IPS-18a (cell line): Measurements from ENCODE around the gene SMYD3.

Experiments
- H3K27ac ChIP-seq: one replicate; pipeline ENCODE4 v1.5.1; 2013; ENCODE audit warnings: low read length
- H3K27me3 ChIP-seq: one replicate; pipeline ENCODE4 v1.6.1; 2013; ENCODE audit warnings: mild to moderate bottlenecking, low read length; ENCODE audit not compliant: control insufficient read depth, insufficient read depth
- H3K36me3 ChIP-seq: one replicate; pipeline ENCODE4 v1.6.1; 2013; ENCODE audit warnings: low read depth, low read length; ENCODE audit not compliant: control insufficient read depth
- H3K4me1 ChIP-seq: one replicate; pipeline ENCODE4 v1.6.1; 2013; ENCODE audit warnings: low read depth, low read length; ENCODE audit not compliant: control insufficient read depth
- H3K4me3 ChIP-seq: one replicate; pipeline ENCODE4 v1.5.1; 2013; ENCODE audit warnings: low read length
- H3K9ac ChIP-seq: one replicate; pipeline ENCODE4 v1.6.1; 2013; ENCODE audit warnings: mild to moderate bottlenecking, low read length, moderate library complexity
- H3K9me3 ChIP-seq: one replicate; pipeline ENCODE4 v1.6.1; 2013; ENCODE audit warnings: low read depth, low read length; ENCODE audit not compliant: control insufficient read depth

SMYD3 gene

GRCh38 chr1:246216906-246217305 lies 290.2 kb downstream of the SMYD3 start:
- Histone ChIP-seq H3K36me3 (no peaks in the 10 kb centered on the region), H3K4me3 (no peak overlapping the region), H3K27me3 (no peaks in the 10 kb centered on the region), H3K4me1 (peaks cover 6% of the 10 kb centered on the region), H3K9me3 (no peaks in the 10 kb centered on the region), H3K9ac (no peak overlapping the region), H3K27ac (no peak overlapping the region)

GRCh38 chr1:246215510-246215903 lies 291.6 kb downstream of the SMYD3 start:
- Histone ChIP-seq H3K36me3 (no peaks in the 10 kb centered on the region), H3K27me3 (no peaks in the 10 kb centered on the region), H3K4me1 (peaks cover 6% of the 10 kb centered on the region), H3K9ac (no peak overlapping the region), H3K27ac (no peak overlapping the region), H3K4me3 (no peak overlapping the region), H3K9me3 (no peaks in the 10 kb centered on the region)

DNA sequence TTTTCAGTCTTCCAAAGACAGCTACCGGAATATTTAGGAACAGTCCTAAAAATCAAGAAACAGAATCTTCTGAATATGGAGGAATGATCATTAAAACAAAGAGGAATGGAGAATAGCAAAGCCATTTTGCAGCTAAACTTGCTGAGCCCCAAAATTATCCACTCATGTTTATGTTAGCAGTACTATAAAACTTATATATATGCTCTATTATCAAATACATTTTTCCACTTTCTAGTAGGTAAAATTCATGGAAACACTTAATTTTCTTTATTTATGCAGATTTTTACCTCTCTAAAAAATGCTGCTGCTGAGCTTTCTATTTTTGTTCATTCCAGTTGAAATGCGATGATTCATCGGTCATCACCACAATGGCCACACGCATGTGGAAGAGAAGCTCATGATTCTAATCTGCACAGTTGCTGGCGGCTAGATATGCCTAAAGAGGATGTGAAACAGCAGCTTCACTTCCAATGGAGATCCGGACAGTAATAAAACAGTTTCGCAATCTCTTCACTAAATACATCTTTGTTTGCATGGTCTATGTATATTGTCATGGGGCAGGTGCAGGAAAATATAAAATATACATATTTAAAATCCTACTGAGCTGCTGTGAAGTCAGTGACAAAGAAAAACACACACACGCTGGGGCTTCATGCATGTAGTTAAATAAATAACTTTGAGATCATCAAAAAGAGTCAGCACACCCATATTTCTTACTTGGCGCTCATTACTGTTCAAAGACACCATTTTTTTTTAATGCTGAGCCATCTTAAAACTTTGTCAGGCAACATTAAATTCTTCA lies 292.2 kb downstream of the SMYD3 start:
- Histone ChIP-seq H3K36me3 (no peaks in the 10 kb centered on the region), H3K4me1 (peaks cover 6% of the 10 kb centered on the region), H3K27me3 (no peaks in the 10 kb centered on the region), H3K9ac (no peak overlapping the region), H3K4me3 (no peak overlapping the region), H3K27ac (no peak overlapping the region), H3K9me3 (no peaks in the 10 kb centered on the region)

GRCh38 chr1:246213947-246214346 lies 293.1 kb downstream of the SMYD3 start:
- Histone ChIP-seq H3K4me1 (no peaks in the 10 kb centered on the region), H3K9me3 (no peaks in the 10 kb centered on the region), H3K27ac (no peak overlapping the region), H3K27me3 (no peaks in the 10 kb centered on the region), H3K4me3 (no peak overlapping the region), H3K9ac (no peak overlapping the region), H3K36me3 (no peaks in the 10 kb centered on the region)

DNA sequence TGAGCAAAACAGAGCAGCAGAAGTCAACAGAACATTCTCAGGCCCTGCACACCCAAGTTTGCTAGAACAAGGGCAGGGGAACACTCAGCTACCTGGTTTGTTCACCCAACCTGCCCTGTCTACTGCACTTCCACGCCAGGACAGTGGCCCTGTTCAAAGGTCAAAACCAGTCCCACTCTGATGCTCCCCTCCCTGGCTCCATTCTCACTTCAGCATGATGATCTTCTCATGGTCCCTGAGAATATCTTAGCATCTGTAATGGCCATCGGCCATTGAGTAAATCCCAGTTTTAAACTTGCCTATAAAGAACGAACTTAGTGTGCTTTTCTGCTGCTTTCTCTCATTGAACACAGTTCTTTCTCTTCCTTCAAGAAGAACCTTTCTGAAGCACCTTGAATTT lies 293.6 kb downstream of the SMYD3 start:
- Histone ChIP-seq H3K4me3 (no peak overlapping the region), H3K4me1 (no peaks in the 10 kb centered on the region), H3K27me3 (no peaks in the 10 kb centered on the region), H3K36me3 (no peaks in the 10 kb centered on the region), H3K27ac (no peak overlapping the region), H3K9me3 (no peaks in the 10 kb centered on the region), H3K9ac (no peak overlapping the region)

GRCh38 chr1:246213036-246213435 lies 294.0 kb downstream of the SMYD3 start:
- Histone ChIP-seq H3K36me3 (no peaks in the 10 kb centered on the region), H3K9me3 (no peaks in the 10 kb centered on the region), H3K4me3 (no peak overlapping the region), H3K4me1 (no peaks in the 10 kb centered on the region), H3K27me3 (no peaks in the 10 kb centered on the region), H3K9ac (no peak overlapping the region), H3K27ac (no peak overlapping the region)

DNA sequence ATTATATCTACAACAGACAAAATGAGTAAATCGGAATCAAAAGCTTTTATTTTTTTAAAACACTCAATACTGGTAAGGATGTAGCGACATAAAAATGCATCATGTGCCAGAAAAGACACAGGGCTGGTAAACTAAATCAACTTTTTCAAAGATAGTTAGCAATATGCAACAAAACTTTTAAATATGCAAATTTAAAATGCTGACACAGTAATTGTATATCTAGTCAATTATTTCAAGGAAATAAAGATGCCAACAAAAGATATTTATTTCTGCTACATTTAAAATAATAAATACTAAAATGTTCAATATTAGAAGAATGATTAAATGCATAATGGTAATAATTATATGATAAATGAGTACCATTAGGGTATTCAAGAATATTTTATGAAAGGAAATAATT lies 295.1 kb downstream of the SMYD3 start:
- Histone ChIP-seq H3K4me3 (no peak overlapping the region), H3K27ac (no peak overlapping the region), H3K4me1 (no peaks in the 10 kb centered on the region), H3K27me3 (no peaks in the 10 kb centered on the region), H3K9me3 (no peaks in the 10 kb centered on the region), H3K36me3 (no peaks in the 10 kb centered on the region), H3K9ac (no peak overlapping the region)

- H3K27me3 ChIP-seq = no peaks in the 10 kb centered on the region
- H3K9me3 ChIP-seq = no peaks in the 10 kb centered on the region
- no peak overlapping the region for H3K9ac ChIP-seq
- peak overlapping the region; percentile 44 for H3K27ac ChIP-seq
- no peak overlapping the region for H3K4me3 ChIP-seq
- no peaks in the 10 kb centered on the region for H3K36me3 ChIP-seq
- H3K4me1 ChIP-seq = no peaks in the 10 kb centered on the region
These were observed 296.3 kb downstream of the SMYD3 start for GRCh38 chr1:246210756-246211155.

DNA sequence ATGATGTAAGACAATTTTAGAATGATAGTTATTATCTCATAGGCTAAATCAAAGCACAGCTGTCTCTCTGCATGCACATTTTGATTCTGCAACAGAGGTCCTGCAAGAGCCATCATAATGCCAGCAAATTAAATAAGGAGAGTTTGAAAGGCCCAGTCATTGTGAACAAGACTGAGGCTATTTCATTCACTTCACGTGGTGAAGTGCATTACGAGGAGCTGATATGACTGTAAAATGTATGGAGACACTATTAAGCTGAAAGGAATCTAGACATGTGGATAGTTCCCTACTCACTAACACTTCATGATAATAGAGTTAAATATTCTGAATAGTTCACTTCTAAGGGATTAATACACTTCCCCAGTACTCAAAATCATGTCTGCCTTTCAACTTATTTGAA lies 299.0 kb downstream of the SMYD3 start:
- no peaks in the 10 kb centered on the region for H3K9me3 ChIP-seq
- H3K27me3 ChIP-seq = no peaks in the 10 kb centered on the region
- H3K36me3 ChIP-seq = no peaks in the 10 kb centered on the region
- no peaks in the 10 kb centered on the region for H3K4me1 ChIP-seq
- H3K27ac ChIP-seq = no peak overlapping the region
- H3K9ac ChIP-seq = no peak overlapping the region
- no peak overlapping the region for H3K4me3 ChIP-seq

- H3K9ac ChIP-seq = no peak overlapping the region
- no peaks in the 10 kb centered on the region for H3K27me3 ChIP-seq
- no peak overlapping the region for H3K27ac ChIP-seq
- H3K9me3 ChIP-seq = no peaks in the 10 kb centered on the region
- H3K4me1 ChIP-seq = no peaks in the 10 kb centered on the region
- H3K4me3 ChIP-seq = no peak overlapping the region
- H3K36me3 ChIP-seq = no peaks in the 10 kb centered on the region
These were observed 303.9 kb downstream of the SMYD3 start for GRCh38 chr1:246203180-246203579.

DNA sequence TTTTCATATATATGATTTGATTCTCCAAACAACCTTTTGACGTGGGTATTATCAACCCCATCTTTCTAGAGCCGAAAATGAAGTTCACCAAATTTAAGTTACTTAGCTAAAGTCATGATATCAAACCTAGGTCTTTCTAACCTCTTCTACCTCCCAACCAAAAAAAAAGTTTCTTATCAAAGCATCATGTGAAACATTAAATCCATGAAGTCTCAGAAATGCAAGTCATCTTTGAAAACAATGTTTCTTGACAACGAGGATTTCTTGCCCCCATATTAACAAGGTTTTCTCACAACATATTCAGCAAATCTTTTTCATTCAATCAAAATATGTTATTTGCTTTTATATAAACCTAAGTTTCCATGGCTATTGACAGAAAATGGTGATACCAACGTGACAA lies 306.3 kb downstream of the SMYD3 start:
- H3K27ac ChIP-seq = no peak overlapping the region
- H3K27me3 ChIP-seq = no peaks in the 10 kb centered on the region
- H3K4me3 ChIP-seq = no peak overlapping the region
- H3K36me3 ChIP-seq = no peaks in the 10 kb centered on the region
- no peak overlapping the region for H3K9ac ChIP-seq
- no peaks in the 10 kb centered on the region for H3K9me3 ChIP-seq
- no peaks in the 10 kb centered on the region for H3K4me1 ChIP-seq

GRCh38 chr1:246200225-246200624 lies 306.9 kb downstream of the SMYD3 start:
- no peak overlapping the region for H3K4me3 ChIP-seq
- no peak overlapping the region for H3K27ac ChIP-seq
- H3K4me1 ChIP-seq = no peaks in the 10 kb centered on the region
- H3K9me3 ChIP-seq = no peaks in the 10 kb centered on the region
- H3K27me3 ChIP-seq = no peaks in the 10 kb centered on the region
- no peaks in the 10 kb centered on the region for H3K36me3 ChIP-seq
- no peak overlapping the region for H3K9ac ChIP-seq
